CD4-positive, alpha-beta T cell (primary cell): ENCODE measurements around the gene STK11. TPM values are rescaled to one million over a fixed set of nuclear protein-coding genes. Genes with fewer than 3 reads are reported as not detected.

Experiments
- ATAC-seq: fragments of 200-7000 bp; cut with Tn5 transposase; one replicate; pipeline ENCODE4 v1.10.0; 2022; ENCODE audit warnings: mild to moderate bottlenecking; ENCODE audit not compliant: poor library complexity
- CTCF ChIA-PET: fragments of 350-600 bp; sonication (Branson Sonifier 250); formaldehyde crosslinking; loops from one replicate; lab custom pipeline; 2021; ENCODE audit warnings: antibody characterized with exemption, inconsistent platforms; lab: Charles Lee
- POLR2A ChIA-PET: fragments of 350-600 bp; sonication (Branson Sonifier 250); formaldehyde crosslinking; loops from one replicate; lab custom pipeline; 2021; ENCODE audit warnings: antibody characterized with exemption, inconsistent platforms; lab: Charles Lee
- DNase-seq, 14 experiments: peaks; one replicate each; pipeline ENCODE4 v3.0.0-alpha.2; 2013 to 2020; ENCODE audit warnings: mixed read lengths in 2 of 14
- H3K27ac ChIP-seq, 2 donors: one replicate each; pipeline versions ENCODE4 v1.5.1 to v1.7.0; 2013; ENCODE audit warnings: low read length in 2 of 2, low read depth in 1 of 2, mild to moderate bottlenecking in 1 of 2
- H3K27me3 ChIP-seq, 2 experiments: 1 replicate in 1 of 2; 2 replicates in 1 of 2; pipeline versions ENCODE4 v1.6.1 to v1.7.0; 2013; ENCODE audit warnings: low read length in 2 of 2, control low read depth in 1 of 2, mild to moderate bottlenecking in 1 of 2, moderate library complexity in 1 of 2; ENCODE audit not compliant: insufficient read depth in 2 of 2, control insufficient read depth in 1 of 2
- H3K36me3 ChIP-seq: one replicate; pipeline ENCODE4 v1.6.1; 2013; ENCODE audit warnings: low read length, control low read depth; ENCODE audit not compliant: insufficient read depth
- H3K4me1 ChIP-seq: one replicate; pipeline ENCODE4 v1.6.1; 2013; ENCODE audit warnings: low read length, control low read depth; ENCODE audit not compliant: insufficient read depth
- H3K4me3 ChIP-seq: one replicate; pipeline ENCODE4 v1.5.1; 2013; ENCODE audit warnings: mild to moderate bottlenecking, low read length, moderate library complexity
- H3K9me3 ChIP-seq, 2 experiments: 1 replicate in 1 of 2; 2 replicates in 1 of 2; pipeline versions ENCODE4 v1.6.1 to v1.7.0; 2013; ENCODE audit warnings: low read length in 2 of 2, mild to moderate bottlenecking in 2 of 2, control low read depth in 1 of 2, moderate library complexity in 1 of 2; ENCODE audit not compliant: control insufficient read depth in 1 of 2, insufficient read depth in 1 of 2
- H3K27ac Mint-ChIP-seq: one replicate; pipeline ENCODE4 v1.8.0; 2020; ENCODE audit warnings: mixed read lengths
- H3K27me3 Mint-ChIP-seq: one replicate; pipeline ENCODE4 v1.8.0; 2021; ENCODE audit warnings: mixed read lengths
- H3K36me3 Mint-ChIP-seq: one replicate; pipeline ENCODE4 v1.8.0; 2021; ENCODE audit warnings: low read depth, mixed read lengths
- H3K4me1 Mint-ChIP-seq: one replicate; pipeline ENCODE4 v1.8.0; 2021; ENCODE audit warnings: low read depth, mixed read lengths
- H3K4me3 Mint-ChIP-seq: one replicate; pipeline ENCODE4 v1.8.0; 2020; ENCODE audit warnings: mild to moderate bottlenecking, mixed read lengths
- H3K9me3 Mint-ChIP-seq: one replicate; pipeline ENCODE4 v1.8.0; 2020; ENCODE audit warnings: mixed read lengths
- CTCF ChIP-seq: fragments of 200-600 bp; IDR thresholded peaks from one replicate; pipeline ENCODE4 v1.8.0; 2022; ENCODE audit warnings: antibody characterized with exemption, mild to moderate bottlenecking
- intact Hi-C, 2 experiments: fragments of 100-400 bp; cut with DNase I in 1 of 2; cut with micrococcal nuclease in 1 of 2; formaldehyde crosslinking; loops; one replicate each; pipeline versions ENCODE4 v1.15.1 to v1.9.0; 2023 to 2025; cut with DNase I, micrococcal nuclease
- total RNA-seq, 174 experiments: library from RNA in 2 of 174; stranded (reverse) in 2 of 174; gene quantifications; one replicate each; pipeline ENCODE4 v1.2.3 and lab custom pipeline; 2021 to 2026

The STK11 gene
- total RNA-seq, 2 experiments from 2014 or later, result 49.7 to 53.0 TPM

- no peak for ATAC-seq
Measured at GRCh38 chr19:1262623-1263123, 57.1 kb downstream of the STK11 start.

GRCh38 chr19:1263188-1263587 lies 57.6 kb downstream of the STK11 start:
- ChIA-PET CTCF (interaction anchor here (11.0 kb wide), 1 partner anchor 19 kb away, joined by 255 read pairs; no protein-coding TSS in a partner anchor), POLR2A (interaction anchor here (10.3 kb wide), 1 partner anchor 10 kb away, joined by 193 read pairs; no protein-coding TSS in a partner anchor)
- H3K36me3 ChIP-seq, result peaks cover 1% of the 10 kb centered on the region
- intact Hi-C loops, result no loop called here
- H3K4me1 ChIP-seq, result peaks cover 82% of the 10 kb centered on the region
- H3K27ac ChIP-seq, result peak overlapping the region in 1 of 2 donors; percentile 98
- Mint-ChIP-seq H3K27ac (peak overlapping the region; percentile 71), H3K4me1 (peaks cover 49% of the 10 kb centered on the region), H3K36me3 (peaks cover 18% of the 10 kb centered on the region), H3K27me3 (no peaks in the 10 kb centered on the region), H3K9me3 (no peaks in the 10 kb centered on the region), H3K4me3 (peak overlapping the region; percentile 78)
- no peak for ATAC-seq
- no peaks in the 10 kb centered on the region for H3K27me3 ChIP-seq
- no peak overlapping the region for H3K4me3 ChIP-seq
- DNase-seq, result no peak
- no peaks in the 10 kb centered on the region for H3K9me3 ChIP-seq
- TF ChIP-seq CTCF, result no peak

More at GRCh38 chr19:1262623-1263123, 57.1 kb downstream of the STK11 start:
- Mint-ChIP-seq H3K27ac (peak overlapping the region; percentile 71), H3K9me3 (no peaks in the 10 kb centered on the region), H3K4me3 (peak overlapping the region; percentile 78), H3K36me3 (peaks cover 23% of the 10 kb centered on the region), H3K27me3 (no peaks in the 10 kb centered on the region), H3K4me1 (peaks cover 49% of the 10 kb centered on the region)
- intact Hi-C loops, result no loop called here
- ChIA-PET POLR2A (interaction anchor here (3.0 to 10.3 kb wide), 2 partner anchors 10 to 13 kb away, joined by 13 to 193 read pairs; partner anchors contain the start of gene FAM174C), CTCF (interaction anchor here (11.0 kb wide), 1 partner anchor 18 kb away, joined by 255 read pairs; no protein-coding TSS in a partner anchor)
- Histone ChIP-seq H3K4me1 (peaks cover 82% of the 10 kb centered on the region), H3K36me3 (peaks cover 7% of the 10 kb centered on the region), H3K27ac (peak overlapping the region; percentile 98), H3K9me3 (no peaks in the 10 kb centered on the region), H3K4me3 (no peak overlapping the region), H3K27me3 (no peaks in the 10 kb centered on the region)
- no peak for DNase-seq
- TF ChIP-seq CTCF, result no peak

- Mint-ChIP-seq H3K27ac (peak overlapping the region; percentile 33), H3K9me3 (no peaks in the 10 kb centered on the region), H3K27me3 (no peaks in the 10 kb centered on the region), H3K4me3 (peak overlapping the region; percentile 71), H3K36me3 (peaks cover 14% of the 10 kb centered on the region), H3K4me1 (peaks cover 45% of the 10 kb centered on the region)
- Histone ChIP-seq H3K27ac (no peak overlapping the region), H3K4me3 (no peak overlapping the region), H3K36me3 (peaks cover 4% of the 10 kb centered on the region), H3K4me1 (peaks cover 77% of the 10 kb centered on the region), H3K9me3 (no peaks in the 10 kb centered on the region), H3K27me3 (no peaks in the 10 kb centered on the region)
- ATAC-seq (no peak), DNase-seq (peak in 2 of 14 experiments; percentile 40 to 60)
- no peak for TF ChIP-seq CTCF
- ChIA-PET CTCF (interaction anchor here (0.6 to 11.0 kb wide), 2 partner anchors 21 to 53 kb away, joined by 3 to 255 read pairs; no protein-coding TSS in a partner anchor), POLR2A (interaction anchor here (2.1 to 10.3 kb wide), 4 partner anchors 10 to 21 kb away, joined by 14 to 476 read pairs (median 109); partner anchors contain the start of genes ATP5F1D and FAM174C)
- intact Hi-C loops, result no loop called here
Measured at GRCh38 chr19:1264801-1265614, 59.4 kb downstream of the STK11 start.
